Measurements from ENCODE around the gene SLC6A9. TPM values are rescaled to one million over a fixed set of nuclear protein-coding genes. Genes with fewer than 3 reads are reported as not detected.

The SLC6A9 gene
- total RNA-seq, 1 donor from 2014 or later: 3.0 TPM

DNA sequence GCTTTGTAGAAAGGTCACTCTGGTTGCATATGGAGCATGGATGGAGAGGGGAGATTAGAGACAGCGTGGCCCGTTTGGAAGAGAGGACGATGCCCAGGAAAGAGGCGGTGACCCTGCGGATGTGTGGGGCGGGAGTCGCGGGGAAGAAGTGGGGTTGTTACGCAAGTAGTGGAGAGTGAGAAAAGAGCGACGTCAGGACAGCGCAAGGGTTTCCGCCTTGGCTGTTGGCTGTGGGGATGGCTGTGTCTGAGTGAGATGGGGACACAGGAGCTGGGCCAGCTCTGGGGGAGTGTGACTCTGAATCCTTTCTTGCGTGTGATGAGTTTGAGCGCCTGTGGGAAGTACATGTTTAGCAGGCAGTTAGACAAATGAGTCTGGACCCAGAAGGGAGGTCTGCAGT lies 48.5 kb downstream of the SLC6A9 start:
- DNase-seq: peak; percentile 64

DNA sequence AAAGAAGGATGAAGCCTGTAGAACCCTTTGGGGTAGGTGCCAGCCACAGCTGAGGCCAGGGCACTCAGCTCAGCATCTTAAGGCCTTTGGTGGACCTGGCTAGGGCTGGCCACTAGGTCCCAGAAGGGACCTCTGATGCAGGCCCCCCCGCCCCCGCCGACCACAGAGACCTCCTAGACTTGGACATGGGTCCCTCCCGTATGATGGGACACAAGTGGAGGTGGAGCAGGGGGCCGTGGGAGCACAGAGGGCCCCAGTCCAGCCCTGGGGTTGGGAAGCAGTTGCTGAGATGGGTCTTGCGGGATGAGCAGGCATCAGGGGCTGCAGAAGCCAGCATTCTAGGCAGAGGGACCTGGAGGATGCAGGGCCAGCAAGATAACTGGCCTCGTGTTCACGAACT lies 49.0 kb downstream of the SLC6A9 start:
- no peak for DNase-seq

DNA sequence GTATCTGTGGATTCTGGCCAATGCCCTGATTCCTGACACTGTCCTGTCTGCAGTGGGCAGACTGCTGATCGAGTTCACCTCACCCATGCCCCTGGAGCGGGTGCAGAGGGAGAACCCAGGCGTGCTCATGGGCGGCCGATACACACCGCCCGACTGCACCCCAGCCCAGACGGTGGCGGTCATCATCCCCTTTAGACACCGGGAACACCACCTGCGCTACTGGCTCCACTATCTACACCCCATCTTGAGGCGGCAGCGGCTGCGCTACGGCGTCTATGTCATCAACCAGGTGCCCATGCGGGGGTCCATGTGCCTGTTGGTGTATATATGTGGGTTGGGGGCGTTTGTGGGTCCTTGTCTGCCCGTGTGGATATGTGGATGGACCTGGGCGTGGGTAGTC lies 49.6 kb downstream of the SLC6A9 start:
- no peak for DNase-seq

GRCh38 chr1:43981135-43981491 lies 50.1 kb downstream of the SLC6A9 start:
- no peak for DNase-seq

DNA sequence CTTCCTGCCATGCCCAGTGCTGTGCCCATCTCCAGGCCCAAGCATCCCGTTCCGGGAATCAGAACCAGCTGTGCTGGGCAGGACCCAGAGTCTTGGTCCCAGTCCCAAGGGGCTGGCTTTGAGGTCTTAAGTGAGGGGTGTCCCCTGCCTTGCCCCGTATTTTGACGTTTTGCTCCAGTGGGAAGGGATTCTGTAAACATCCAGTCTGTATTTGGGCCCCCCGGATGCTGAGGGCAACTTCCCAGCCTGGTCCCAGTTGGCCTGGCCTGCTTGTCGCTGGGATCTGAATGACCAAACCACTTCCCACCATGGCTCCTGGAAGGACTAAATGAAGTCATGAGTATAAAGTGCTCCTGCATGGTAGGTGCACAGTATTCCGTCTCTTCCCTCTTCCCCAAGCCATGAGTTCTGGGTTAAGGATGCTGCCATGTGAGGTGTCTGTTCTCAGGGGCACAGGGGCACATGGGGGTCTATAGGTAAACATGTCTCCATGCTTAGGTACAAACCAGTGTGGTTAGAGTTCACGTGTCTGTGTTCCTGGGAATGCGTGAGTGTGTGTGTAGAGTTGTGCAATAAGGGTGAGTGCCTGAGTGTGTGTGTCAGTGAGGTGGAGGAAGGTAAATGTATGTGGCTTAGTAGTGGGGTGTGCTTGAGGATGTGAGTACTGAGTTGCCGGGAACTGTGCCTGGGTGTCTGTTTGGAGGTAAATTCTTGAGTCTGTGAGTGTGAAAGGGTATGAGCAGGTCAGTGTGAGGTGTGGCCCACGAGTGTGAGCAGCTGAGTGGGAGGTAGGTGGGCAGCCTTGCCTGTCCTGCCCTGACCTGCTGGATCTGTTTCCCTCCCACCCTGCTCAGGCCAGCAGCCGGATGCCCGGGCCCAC lies 50.8 kb downstream of the SLC6A9 start:
- DNase-seq: no peak

GRCh38 chr1:43979528-43980254 lies 51.6 kb downstream of the SLC6A9 start:
- peak; percentile 55 for DNase-seq

DNA sequence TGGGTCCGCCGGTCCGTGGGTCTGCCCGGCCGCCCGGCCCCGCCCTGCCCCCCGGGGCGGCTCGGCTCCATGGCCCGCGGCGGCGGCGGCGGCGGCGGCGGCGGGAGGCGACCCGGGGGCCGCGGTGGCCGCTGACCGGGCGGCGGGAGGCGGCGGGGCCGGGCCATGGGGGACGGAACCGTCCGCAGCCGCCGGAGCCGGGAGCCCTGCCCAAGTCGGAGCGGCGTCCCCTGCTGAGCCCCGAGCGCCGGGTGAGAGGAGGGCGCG lies 52.1 kb downstream of the SLC6A9 start:
- DNase-seq: no peak

- DNase-seq: no peak
Measured at GRCh38 chr1:43978551-43979260, 52.6 kb downstream of the SLC6A9 start, which contains the start of gene B4GALT2. Gene B4GALT2, plus strand, starts transcription at chr1:43979210. Its CDS starts 1,951 bp downstream, at chr1:43981161.

DNA sequence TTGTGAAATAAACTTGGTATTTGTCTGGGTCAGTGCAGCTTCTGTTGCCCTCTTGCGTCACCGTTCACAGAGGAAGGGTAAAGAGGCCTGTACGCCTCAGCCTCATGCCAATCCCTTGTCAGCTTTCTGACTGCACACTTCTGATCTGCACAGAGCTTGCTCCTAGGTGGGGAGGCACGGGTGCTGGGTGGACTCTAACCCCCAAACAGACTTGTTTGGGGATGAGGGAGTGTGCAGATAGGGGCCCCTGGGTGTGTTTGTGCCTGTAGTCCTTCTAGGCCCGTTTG lies 53.1 kb downstream of the SLC6A9 start:
- no peak for DNase-seq

DNA sequence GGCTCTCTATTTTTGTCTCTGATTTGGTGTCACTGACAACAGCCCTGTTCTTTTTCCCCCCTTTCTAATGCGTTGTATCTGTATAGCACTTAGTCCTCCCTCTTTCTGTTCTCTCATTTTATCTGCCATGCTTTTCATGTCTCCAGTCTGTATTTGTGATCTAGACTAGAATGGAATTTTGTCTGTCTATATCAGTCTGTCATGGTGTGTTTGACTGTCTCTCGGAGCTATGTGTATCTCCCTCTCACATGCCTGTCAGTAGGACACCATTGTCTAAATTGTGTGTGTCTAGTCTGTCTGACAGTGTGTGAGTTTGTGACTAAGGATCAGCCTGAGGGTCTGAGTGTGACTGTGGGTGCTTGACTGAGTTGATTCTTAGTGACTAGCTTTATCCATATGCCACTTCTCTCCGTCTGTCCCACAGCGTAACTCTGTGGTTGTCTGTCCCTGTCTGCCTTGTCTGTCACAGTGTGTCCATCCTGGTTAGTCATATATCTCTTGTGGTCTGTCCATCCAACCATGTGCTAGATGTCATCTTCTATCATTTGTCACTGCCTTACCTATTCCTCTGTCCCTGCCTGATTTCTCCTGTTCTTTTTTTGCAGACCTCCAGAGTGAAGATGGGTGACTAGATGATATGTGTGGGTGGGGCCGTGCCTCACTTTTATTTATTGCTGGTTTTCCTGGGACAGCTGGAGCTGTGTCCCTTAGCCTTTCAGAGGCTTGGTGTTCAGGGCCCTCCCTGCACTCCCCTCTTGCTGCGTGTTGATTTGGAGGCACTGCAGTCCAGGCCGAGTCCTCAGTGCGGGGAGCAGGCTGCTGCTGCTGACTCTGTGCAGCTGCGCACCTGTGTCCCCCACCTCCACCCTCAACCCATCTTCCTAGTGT lies 53.6 kb downstream of the SLC6A9 start:
- no peak for DNase-seq

DNA sequence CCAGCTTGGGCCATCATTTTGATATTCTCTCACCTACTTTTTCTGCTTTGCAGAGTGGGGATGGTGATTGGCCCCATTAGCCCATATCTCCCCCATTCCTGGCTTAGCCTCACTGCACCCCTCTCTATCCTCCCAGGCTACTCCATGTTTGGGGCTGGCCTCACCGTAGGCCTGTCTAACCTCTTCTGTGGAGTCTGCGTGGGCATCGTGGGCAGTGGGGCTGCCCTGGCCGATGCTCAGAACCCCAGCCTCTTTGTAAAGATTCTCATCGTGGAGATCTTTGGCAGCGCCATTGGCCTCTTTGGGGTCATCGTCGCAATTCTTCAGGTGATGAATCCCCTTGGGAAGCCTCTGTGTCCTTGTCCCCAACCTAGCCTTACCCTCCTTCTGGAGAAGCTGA lies 54.4 kb downstream of the SLC6A9 start:
- no peak for DNase-seq

- DNase-seq: no peak
Measured at GRCh38 chr1:43976045-43976444, 55.2 kb downstream of the SLC6A9 start.

DNA sequence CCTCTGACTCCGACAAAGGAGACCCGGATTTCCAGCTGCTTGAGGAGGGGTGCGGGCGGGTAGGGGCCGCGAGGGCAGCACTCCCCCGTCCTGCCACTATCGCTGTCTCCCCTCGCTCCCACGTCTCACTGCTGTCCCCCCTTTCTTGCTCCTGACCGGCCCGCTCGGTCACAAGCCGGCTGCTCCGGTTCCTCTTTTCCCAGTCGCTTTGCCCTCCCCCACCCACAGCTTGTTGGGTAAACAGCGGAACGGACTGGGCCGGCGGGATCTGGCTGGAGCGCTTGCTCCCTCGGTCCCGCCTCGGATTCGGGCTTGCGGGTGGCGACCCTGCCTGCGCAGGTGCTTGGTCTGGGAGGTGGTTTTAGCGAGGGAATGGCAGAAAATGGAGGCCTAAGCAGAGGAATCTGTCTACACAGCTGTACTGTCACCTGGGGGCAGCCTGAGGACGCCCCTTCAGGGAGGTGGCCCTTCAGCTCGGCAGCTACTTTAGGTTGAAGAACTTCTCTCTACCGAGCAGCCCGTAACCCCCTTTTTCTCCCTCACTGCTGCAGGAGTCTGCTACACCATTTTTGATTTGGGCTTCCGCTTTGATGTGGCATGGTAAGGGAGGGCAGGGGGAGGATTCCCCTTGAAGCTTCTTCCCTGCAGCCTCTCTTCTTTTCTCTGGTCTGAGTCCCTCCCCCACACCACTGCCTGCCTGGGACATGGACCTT lies 55.9 kb downstream of the SLC6A9 start:
- DNase-seq: peak; percentile 17

GRCh38 chr1:43974443-43975248 lies 56.6 kb downstream of the SLC6A9 start, which contains the start of gene ATP6V0B:
Gene ATP6V0B, plus strand, starts transcription at chr1:43974960. Its CDS starts 81 bp downstream, at chr1:43975041.
- peak; percentile 95 for DNase-seq

DNA sequence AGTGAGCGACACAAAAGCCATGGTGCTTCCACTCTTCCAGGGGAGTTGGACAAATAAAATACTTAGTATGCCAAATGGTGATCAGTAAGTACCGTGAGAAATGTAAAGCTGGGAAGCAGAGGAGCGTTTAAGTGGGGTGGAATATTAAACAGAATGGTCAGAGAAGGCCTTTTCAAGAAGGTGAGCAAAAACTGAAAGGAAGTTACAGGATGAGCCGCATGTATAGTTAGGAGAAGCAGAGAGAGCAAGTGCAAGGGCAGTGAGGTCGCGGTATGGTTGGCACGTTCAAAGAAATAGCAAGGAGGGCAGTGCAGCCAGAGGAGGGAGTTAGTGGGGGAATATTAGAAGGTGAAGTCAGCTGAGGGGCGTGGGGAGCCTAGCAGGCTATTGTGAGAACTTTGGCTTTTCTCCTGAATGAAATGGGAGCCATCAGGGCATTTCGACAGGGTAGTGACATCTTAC lies 57.2 kb downstream of the SLC6A9 start:
- DNase-seq: no peak

DNA sequence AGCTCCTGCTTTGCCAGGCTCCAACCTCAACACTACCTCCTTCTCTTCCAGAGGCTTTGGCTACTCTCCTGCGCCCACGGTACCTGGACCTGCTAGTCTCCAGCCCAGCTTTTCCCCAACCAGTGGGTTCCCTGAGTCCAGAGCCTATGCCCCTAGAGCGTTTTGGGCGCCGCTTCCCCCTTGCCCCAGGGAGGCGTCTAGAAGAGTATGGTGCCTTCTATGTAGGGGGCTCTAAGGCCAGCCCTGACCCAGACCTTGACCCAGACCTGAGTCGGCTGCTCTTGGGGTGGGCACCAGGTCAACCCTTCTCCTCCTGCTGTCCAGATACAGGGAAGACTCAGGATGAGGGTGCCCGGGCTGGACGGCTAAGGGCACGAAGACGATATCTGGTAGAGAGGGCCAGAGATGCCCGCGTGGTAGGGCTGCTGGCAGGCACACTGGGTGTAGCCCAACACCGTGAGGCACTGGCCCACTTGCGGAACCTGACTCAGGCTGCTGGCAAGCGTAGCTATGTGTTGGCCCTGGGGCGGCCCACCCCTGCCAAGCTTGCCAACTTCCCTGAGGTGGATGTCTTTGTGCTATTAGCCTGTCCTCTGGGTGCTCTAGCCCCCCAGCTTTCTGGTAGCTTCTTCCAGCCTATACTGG lies 59.8 kb downstream of the SLC6A9 start:
- no peak for DNase-seq

DNA sequence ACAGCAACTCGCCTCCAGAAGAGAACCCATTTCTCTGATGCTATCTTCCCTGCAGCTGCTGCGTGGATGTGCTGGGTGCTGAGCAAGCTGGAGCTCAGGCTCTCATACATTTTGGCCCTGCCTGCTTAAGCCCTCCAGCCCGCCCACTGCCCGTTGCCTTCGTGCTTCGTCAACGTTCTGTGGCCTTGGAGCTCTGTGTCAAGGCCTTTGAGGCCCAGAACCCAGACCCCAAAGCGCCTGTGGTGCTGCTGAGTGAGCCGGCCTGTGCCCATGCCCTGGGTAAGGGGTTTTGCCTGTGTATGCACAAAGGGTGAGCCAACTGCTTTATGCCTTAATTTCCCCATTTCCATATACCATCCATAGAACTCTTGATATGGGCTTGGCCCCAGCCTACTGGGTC lies 60.4 kb downstream of the SLC6A9 start:
- DNase-seq: no peak

DNA sequence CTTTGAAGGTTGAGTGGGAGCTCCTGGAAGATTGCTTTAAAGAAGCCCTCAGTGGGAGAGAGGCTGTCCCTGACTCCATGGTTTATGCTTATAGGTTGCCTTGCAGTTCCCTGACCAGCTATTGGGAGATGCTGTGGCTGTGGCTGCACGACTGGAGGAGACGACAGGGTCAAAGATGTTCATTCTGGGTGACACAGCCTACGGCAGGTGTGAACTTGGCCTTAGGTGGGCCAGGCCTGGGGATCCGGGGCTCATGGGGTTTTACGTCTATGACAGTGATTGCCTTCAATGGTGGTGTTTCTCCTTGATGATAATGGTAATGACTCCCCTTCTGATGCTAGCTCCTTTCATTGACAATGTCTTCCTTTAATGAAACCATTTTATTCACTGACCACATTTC lies 60.8 kb downstream of the SLC6A9 start:
- DNase-seq: no peak

DNA sequence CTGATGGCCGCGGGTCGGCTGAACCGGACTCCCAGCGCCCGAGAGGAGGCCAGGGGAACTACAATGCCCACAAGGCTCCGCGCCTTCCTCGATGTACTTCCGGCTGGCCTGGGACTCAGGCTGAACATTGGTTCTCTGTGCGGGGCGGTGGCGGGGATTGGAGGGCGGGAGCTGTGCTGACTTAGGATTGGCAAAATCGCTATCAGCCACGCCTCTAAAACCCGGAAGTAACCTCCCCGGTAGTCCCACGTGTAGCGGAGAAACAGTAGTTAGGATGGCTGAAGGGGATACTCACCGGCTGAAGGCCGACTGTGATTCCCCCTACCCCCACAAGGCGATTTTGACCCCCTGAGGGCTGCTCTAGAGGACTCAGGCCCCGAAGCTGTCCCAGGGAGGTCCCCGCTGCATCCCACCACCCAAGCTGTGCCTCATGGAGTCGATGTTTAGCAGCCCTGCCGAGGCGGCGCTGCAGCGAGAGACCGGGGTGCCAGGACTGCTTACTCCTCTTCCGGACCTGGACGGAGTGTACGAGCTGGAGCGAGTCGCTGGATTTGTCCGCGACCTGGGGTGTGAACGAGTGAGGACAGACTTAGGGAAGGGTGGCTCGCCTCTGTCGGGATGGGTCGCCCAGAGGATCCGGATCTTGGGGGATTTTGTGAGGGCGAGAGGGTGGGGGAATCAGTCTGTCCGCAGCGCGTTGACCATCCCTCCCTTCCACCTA lies 61.4 kb downstream of the SLC6A9 start, which contains the start of gene DPH2:
Gene DPH2, plus strand, starts transcription at position 265 of the 721 bp plus-strand sequence. Its CDS starts 166 bp downstream, at position 431.
- peak; percentile 97 for DNase-seq

All from occipital lobe (tissue), 2 donors.